ENCODE data around the gene UTP18. TPM values are rescaled to one million over a fixed set of nuclear protein-coding genes. Genes with fewer than 3 reads are reported as not detected.

UTP18 gene
- total RNA-seq, 2 experiments from 2014 or later: 61.9 to 67.9 TPM

- DNase-seq (no peak), ATAC-seq (no peak)
- CTCF ChIA-PET: no interaction called here
- Mint-ChIP-seq H3K4me1 (ENCODE audit: low read depth) (no peaks in the 10 kb centered on the region), H3K4me3 (no peak overlapping the region), H3K9me3 (no peaks in the 10 kb centered on the region), H3K27ac (no peak overlapping the region), H3K36me3 (ENCODE audit: low read depth) (no peaks in the 10 kb centered on the region), H3K27me3 (peaks cover 6% of the 10 kb centered on the region)
- POLR2A ChIA-PET: no interaction called here
- no peak for TF ChIP-seq CTCF (IDR thresholded peaks at IDR 0.05)
- intact Hi-C loops (cut with micrococcal nuclease): no loop called here
Observed at GRCh38 chr17:51341457-51341856, 81.1 kb downstream of the UTP18 start.

GRCh38 chr17:51342257-51342656 is 81.9 kb downstream of the UTP18 start:
- CTCF ChIA-PET: no interaction called here

GRCh38 chr17:51344532-51344931 is 84.2 kb downstream of the UTP18 start:
- peaks cover 4% of the 10 kb centered on the region for H3K27me3 Mint-ChIP-seq
- no peak for TF ChIP-seq CTCF (IDR thresholded peaks at IDR 0.05)
- intact Hi-C loops (cut with micrococcal nuclease): no loop called here
- no peaks in the 10 kb centered on the region for H3K9me3 Mint-ChIP-seq
- H3K36me3 Mint-ChIP-seq (ENCODE audit: low read depth): no peaks in the 10 kb centered on the region
- no peak overlapping the region for H3K4me3 Mint-ChIP-seq
- ChIA-PET POLR2A (no interaction called here), CTCF (no interaction called here)
- DNase-seq: no peak
- no peaks in the 10 kb centered on the region for H3K4me1 Mint-ChIP-seq (ENCODE audit: low read depth)
- H3K27ac Mint-ChIP-seq: no peak overlapping the region
- no peak for ATAC-seq

More at GRCh38 chr17:51342257-51342656, 81.9 kb downstream of the UTP18 start:
- intact Hi-C loops (cut with micrococcal nuclease): no loop called here
- peaks cover 6% of the 10 kb centered on the region for H3K27me3 Mint-ChIP-seq
- no peak overlapping the region for H3K27ac Mint-ChIP-seq
- ATAC-seq (no peak), DNase-seq (no peak)
- no peaks in the 10 kb centered on the region for H3K4me1 Mint-ChIP-seq (ENCODE audit: low read depth)
- no peak for TF ChIP-seq CTCF (IDR thresholded peaks at IDR 0.05)
- no peaks in the 10 kb centered on the region for H3K36me3 Mint-ChIP-seq (ENCODE audit: low read depth)
- POLR2A ChIA-PET: no interaction called here
- no peak overlapping the region for H3K4me3 Mint-ChIP-seq
- H3K9me3 Mint-ChIP-seq: no peaks in the 10 kb centered on the region

GRCh38 chr17:51346218-51346982 is 86.1 kb downstream of the UTP18 start:
- Mint-ChIP-seq H3K4me3 (no peak overlapping the region), H3K9me3 (no peaks in the 10 kb centered on the region), H3K27ac (no peak overlapping the region), H3K27me3 (peaks cover 4% of the 10 kb centered on the region), H3K36me3 (ENCODE audit: low read depth) (no peaks in the 10 kb centered on the region), H3K4me1 (ENCODE audit: low read depth) (no peaks in the 10 kb centered on the region)
- POLR2A ChIA-PET: no interaction called here
- DNase-seq: no peak
- ATAC-seq: no peak
- CTCF ChIA-PET: no interaction called here
- TF ChIP-seq CTCF (IDR thresholded peaks at IDR 0.05): no peak
- intact Hi-C loops (cut with micrococcal nuclease): no loop called here

Other genes starting within 250 kb of the UTP18 start
- 10 to 100 TPM; 54.3 to 59.8 TPM for gene SPAG9, start 139.7 kb upstream of the UTP18 start, total RNA-seq
- gene NME1, start 107.0 kb upstream of the UTP18 start, total RNA-seq: 100 to 1,000 TPM; 296 to 301 TPM
- gene NME2, start 94.1 kb upstream of the UTP18 start, total RNA-seq: 100 to 1,000 TPM; 927 to 948 TPM
- gene MBTD1, start 497 bp upstream of the UTP18 start, total RNA-seq: 10 to 100 TPM in 1 of 2 experiments, 1 to 10 TPM in 1; 7.0 to 10.2 TPM

Measured in activated CD8-positive, alpha-beta T cell treated with anti-CD3 and anti-CD28 coated beads for 36 hours (primary cell).